Right lobe of liver (tissue), 6 donors: Measurements from ENCODE around the gene RELT. TPM values are rescaled to one million over a fixed set of nuclear protein-coding genes. Genes with fewer than 3 reads are reported as not detected.

Experiments
- ATAC-seq, 4 donors: fragments of 200-7000 bp; cut with Tn5 transposase; one replicate each; pipeline ENCODE4 v1.9.1; 2020; ENCODE audit warnings: mild to moderate bottlenecking in 4 of 4, moderate library complexity in 4 of 4
- DNase-seq, 3 donors: peaks; one replicate each; pipeline ENCODE4 v3.0.0-alpha.2; 2020
- H3K27ac ChIP-seq, 3 donors: fragments of 200-600 bp; one replicate each; pipeline ENCODE4 v1.8.0; 2022
- H3K27me3 ChIP-seq, 2 donors: fragments of 200-600 bp; one replicate each; pipeline ENCODE4 v1.8.0; 2022
- H3K36me3 ChIP-seq, 4 donors: fragments of 200-600 bp; sonication (generic) in 1 of 4; one replicate each; pipeline versions ENCODE4 v1.5.1 to v1.8.0; 2017 to 2022; ENCODE audit warnings: control low read depth in 1 of 4
- H3K4me1 ChIP-seq, 4 donors: fragments of 200-600 bp; sonication (generic) in 1 of 4; one replicate each; pipeline versions ENCODE4 v1.5.1 to v1.8.0; 2017 to 2022; ENCODE audit warnings: control low read depth in 1 of 4
- H3K4me3 ChIP-seq, 3 donors: fragments of 200-600 bp; one replicate each; pipeline ENCODE4 v1.8.0; 2022
- H3K9me3 ChIP-seq, 4 donors: fragments of 200-600 bp; sonication (generic) in 1 of 4; one replicate each; pipeline versions ENCODE4 v1.5.1 to v1.8.0; 2017 to 2022; ENCODE audit warnings: control low read depth in 1 of 4
- CTCF ChIP-seq, 4 donors: fragments of 200-600 bp in 3 of 4; fragments of 450-650 bp in 1 of 4; IDR thresholded peaks; one replicate each; pipeline versions ENCODE4 v1.5.1 to v1.8.0; 2016 to 2022; ENCODE audit warnings: antibody characterized with exemption in 4 of 4, mild to moderate bottlenecking in 2 of 4
- POLR2A ChIP-seq: fragments of 450-650 bp; IDR thresholded peaks from one replicate; pipeline ENCODE4 v1.6.1; 2017; ENCODE audit warnings: antibody characterized with exemption, mild to moderate bottlenecking
- WGBS: methylation state at CpG from one replicate; pipeline ENCODE4 v1.1.6; 2018; ENCODE audit warnings: low coverage, low lambda C conversion rate; ENCODE audit not compliant: insufficient coverage; ENCODE audit errors: missing lambda C conversion rate; 5-methylcytosine and 5-hydroxymethylcytosine counted together
- intact Hi-C, 2 donors: fragments of 100-400 bp; cut with DNase I; formaldehyde crosslinking; loops; one replicate each; pipeline versions ENCODE4 v1.11.2 to v1.14.1; 2022
- total RNA-seq, 6 experiments: library from RNA; depleted of rRNA in 2 of 6; stranded (reverse); fragments of >200 nt in 2 of 6; fragmentation: NEBNext Ultra II Directional in 3 of 6; extraction: Animal tissue kit (Norgen Biotek cat#: 25700) in 3 of 6; gene quantifications; one replicate each; pipeline versions ENCODE4 v1.1.0 to v1.2.4, GENCODE V29; 2016 to 2023
- donor health status: DM: no; HTN: yes; CAD: no.
- donor health status: DM: no; HTN: no; CAD: no.
- donor health status: DM: no; HTN: no; CAD: no.
- donor health status: DM: no; HTN: yes; CAD: no.
- donor health status: DM: no; HTN: yes; CAD: no.

RELT gene
- total RNA-seq, 6 experiments from 2014 or later = 0.81 to 5.4 (median 1.6) TPM

- H3K9me3 ChIP-seq = no peaks in the 10 kb centered on the region
- TF ChIP-seq CTCF (IDR thresholded peaks at IDR 0.05) = no peak
- no peak for TF ChIP-seq POLR2A
- H3K27me3 ChIP-seq = no peaks in the 10 kb centered on the region
- H3K4me1 ChIP-seq = no peaks in the 10 kb centered on the region
- intact Hi-C loops = loop anchor here in 1 of 2 donors (5.0 kb wide), 1 partner anchor 33 kb away; no protein-coding TSS in a partner anchor
- H3K4me3 ChIP-seq = no peak overlapping the region
- H3K36me3 ChIP-seq = no peaks in the 10 kb centered on the region
- 41% methylated on average over 2 of the region's 11 CpGs for WGBS
- H3K27ac ChIP-seq = no peak overlapping the region
- DNase-seq = no peak
- ATAC-seq = no peak
These were observed 16.9 kb upstream of the RELT start for GRCh38 chr11:73359341-73359740.

- peak in 2 of 4 donors; percentile 21 to 22 for ATAC-seq
- H3K4me1 ChIP-seq = no peaks in the 10 kb centered on the region
- no peaks in the 10 kb centered on the region for H3K9me3 ChIP-seq
- no peaks in the 10 kb centered on the region for H3K27me3 ChIP-seq
- intact Hi-C loops = loop anchor here in 1 of 2 donors (5.0 kb wide), 1 partner anchor 32 kb away; no protein-coding TSS in a partner anchor
- no peaks in the 10 kb centered on the region for H3K36me3 ChIP-seq
- no CpG with 5 or more reads among the region's 19 CpGs for WGBS
- H3K27ac ChIP-seq = no peak overlapping the region
- DNase-seq = no peak
- no peak for TF ChIP-seq POLR2A
- peak in 1 of 4 donors; percentile 22 for TF ChIP-seq CTCF (IDR thresholded peaks at IDR 0.05)
- H3K4me3 ChIP-seq = no peak overlapping the region
These were observed 16.1 kb upstream of the RELT start for GRCh38 chr11:73359930-73360742.

GRCh38 chr11:73360743-73361369, 15.3 kb upstream of the RELT start:
- ATAC-seq = no peak
- DNase-seq = no peak
- intact Hi-C loops = no loop called here
- Histone ChIP-seq H3K36me3 (no peaks in the 10 kb centered on the region), H3K9me3 (no peaks in the 10 kb centered on the region), H3K4me1 (no peaks in the 10 kb centered on the region), H3K27ac (no peak overlapping the region), H3K27me3 (no peaks in the 10 kb centered on the region), H3K4me3 (no peak overlapping the region)
- TF ChIP-seq CTCF (IDR thresholded peaks at IDR 0.05) = no peak
- TF ChIP-seq POLR2A = no peak
- WGBS = 82% methylated on average over 3 of the region's 8 CpGs

GRCh38 chr11:73361953-73362776, 14.0 kb upstream of the RELT start:
- WGBS = no CpG with 5 or more reads among the region's 70 CpGs
- intact Hi-C loops = no loop called here
- TF ChIP-seq POLR2A = no peak
- no peak for TF ChIP-seq CTCF (IDR thresholded peaks at IDR 0.05)
- H3K4me1 ChIP-seq = no peaks in the 10 kb centered on the region
- ATAC-seq (no peak), DNase-seq (no peak)
- no peaks in the 10 kb centered on the region for H3K27me3 ChIP-seq
- no peaks in the 10 kb centered on the region for H3K9me3 ChIP-seq
- no peaks in the 10 kb centered on the region for H3K36me3 ChIP-seq
- no peak overlapping the region for H3K4me3 ChIP-seq
- H3K27ac ChIP-seq = no peak overlapping the region
